Lung microvascular endothelial cell (primary cell): ENCODE results near the gene BTN1A1. TPM values are rescaled to one million over a fixed set of nuclear protein-coding genes. Genes with fewer than 3 reads are reported as not detected.
A peak's percentile ranks its signal among the peaks of the same experiment; 100 is the strongest.
"Not testable (repeated sequence)": the region's sequence is repeated elsewhere in the genome, so short reads cannot be mapped to it uniquely, and the experiment has no call there.

Experiments
- DNase-seq, 2 donors: peaks; one replicate each; pipeline versions ENCODE4 v3.0.0 to v3.0.0-alpha.2; 2010; ENCODE audit warnings: low read depth in 2 of 2
- total RNA-seq: library from RNA; depleted of rRNA; stranded (reverse); fragments of >200 nt; gene quantifications from 2 replicates; pipeline ENCODE4 v1.2.1, GENCODE V29; 2014

The BTN1A1 gene
- total RNA-seq, 1 donor from 2014 or later = not detected

DNA sequence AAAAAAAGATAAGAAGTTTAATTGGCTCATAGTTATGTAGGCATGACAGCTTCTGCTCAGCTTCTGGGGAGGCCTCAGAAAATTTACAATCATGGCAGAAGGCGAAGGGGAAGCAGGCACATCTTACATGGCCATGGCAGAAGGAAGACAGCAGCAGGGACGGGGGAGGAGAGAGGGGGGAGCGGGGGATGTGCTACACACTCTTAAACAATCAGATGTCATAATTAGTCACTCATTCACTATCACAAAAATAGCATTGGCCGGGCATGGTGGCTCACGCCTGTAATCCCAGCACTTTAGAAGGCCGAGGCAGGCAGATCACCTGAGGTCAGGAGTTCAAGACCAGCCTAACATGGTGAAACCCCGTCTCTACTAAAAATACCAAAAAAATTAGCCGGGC, 10.9 kb downstream of the BTN1A1 start:
- DNase-seq = not testable (repeated sequence)

DNA sequence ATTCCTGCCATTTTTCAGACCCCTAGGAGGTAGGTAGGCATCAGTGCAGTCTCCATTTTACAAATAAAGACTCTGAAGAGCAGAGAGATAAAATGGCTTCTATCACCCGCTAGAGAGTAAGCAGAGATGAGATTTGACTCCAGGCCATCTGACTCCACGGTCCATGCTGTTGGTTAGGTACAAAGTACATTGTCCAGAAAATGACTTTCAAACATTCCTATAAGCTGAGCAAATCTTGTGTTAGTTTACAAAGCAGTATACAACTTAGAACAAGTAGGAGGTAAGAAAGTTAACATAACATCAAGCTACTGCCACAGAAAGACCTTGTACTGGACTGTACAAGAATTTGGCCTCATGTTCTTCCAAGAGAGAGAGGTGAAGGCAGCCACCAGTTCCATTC, 14.9 kb downstream of the BTN1A1 start:
- no peak for DNase-seq

DNA sequence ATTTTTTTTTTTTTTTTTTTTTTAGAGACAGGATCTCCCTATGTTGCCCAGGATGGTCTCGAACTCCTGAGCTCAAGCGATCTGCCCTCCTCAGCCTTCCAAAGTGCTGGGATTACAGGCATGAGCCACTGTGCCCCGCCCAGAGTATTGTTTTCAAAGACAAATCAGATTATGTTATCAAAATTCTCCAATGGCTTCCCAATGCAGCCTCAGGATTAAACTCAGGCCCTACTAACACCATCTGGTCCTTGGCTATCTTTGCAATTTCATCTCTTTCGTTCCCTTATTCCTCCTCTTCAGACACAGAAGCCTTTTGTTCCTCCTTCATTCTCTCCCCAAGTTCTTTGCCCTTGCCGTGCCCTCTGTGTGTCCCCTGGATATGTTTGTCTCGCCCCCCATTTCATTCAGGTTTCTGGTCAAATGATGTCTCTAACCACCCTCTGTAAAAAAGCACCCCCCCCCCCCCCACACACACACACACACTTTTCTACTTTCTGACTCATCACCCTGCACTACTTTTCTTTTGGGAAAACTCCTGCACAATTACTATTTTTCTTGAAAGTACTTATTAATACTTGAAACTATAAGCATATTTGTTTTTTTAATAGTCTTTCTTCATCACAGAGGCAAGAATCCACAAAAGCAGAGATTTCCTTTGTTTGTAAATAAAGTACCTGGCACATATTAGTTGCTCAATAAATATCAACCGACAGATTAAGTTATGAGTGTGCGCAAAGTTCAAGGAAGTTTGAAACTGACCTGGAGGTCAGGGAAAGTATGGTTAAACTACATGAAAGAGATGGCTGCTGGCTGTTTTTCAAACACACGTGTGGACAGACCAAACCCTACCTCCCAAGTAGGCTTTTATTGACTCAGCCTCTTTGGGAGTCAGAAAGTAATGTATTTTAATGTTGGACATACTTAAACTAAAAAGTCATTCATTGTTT, 16.7 kb downstream of the BTN1A1 start:
- DNase-seq = no peak

DNA sequence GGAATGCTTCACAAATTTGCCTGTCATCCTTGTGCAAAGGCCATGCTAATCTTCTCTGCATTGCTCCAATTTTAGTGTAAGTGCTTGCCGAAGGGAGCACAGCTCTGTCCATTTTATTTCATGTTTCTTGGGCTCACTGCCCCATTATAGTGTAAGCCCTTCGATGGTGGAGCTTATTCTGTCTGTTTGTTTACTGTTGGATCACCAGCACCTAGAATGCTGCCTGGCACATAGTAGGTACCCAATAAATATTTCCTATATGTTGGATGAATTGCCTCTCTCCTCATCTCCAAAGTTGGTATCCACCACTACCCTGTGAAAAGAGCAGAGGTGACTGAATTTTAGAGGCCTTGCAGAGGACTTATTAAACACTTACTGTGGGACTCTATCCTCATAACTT, 19.3 kb downstream of the BTN1A1 start:
- no peak for DNase-seq

DNA sequence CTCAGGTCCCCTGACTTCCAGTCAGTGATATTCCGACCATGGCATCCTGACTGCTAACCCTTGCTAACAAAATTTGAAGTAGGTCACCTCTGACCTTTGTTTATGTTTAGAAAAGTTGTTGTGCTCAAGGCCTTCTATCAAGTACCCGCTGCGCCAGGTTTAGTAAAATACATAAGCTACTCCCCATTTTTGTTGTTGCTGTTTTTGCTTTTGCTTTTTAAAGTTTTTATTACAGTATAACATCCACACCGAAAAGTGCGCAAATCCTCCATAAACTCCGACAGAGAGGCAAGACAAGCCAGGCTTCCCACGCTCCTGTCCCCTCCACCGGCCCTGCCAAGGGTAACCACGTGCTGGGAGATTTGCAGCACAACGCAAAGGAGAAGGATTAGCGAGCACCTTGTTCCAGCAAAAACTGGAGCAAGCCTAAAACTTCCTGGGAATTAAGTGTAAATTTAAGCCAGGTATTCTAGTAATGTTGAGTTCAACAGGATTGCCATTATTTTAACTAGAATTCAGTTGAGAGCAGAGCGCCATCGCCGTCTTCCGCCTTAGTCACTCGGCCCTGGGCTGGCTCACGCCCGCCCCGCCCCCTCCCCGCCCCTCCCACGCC, 20.2 kb downstream of the BTN1A1 start:
- DNase-seq = no peak

DNA sequence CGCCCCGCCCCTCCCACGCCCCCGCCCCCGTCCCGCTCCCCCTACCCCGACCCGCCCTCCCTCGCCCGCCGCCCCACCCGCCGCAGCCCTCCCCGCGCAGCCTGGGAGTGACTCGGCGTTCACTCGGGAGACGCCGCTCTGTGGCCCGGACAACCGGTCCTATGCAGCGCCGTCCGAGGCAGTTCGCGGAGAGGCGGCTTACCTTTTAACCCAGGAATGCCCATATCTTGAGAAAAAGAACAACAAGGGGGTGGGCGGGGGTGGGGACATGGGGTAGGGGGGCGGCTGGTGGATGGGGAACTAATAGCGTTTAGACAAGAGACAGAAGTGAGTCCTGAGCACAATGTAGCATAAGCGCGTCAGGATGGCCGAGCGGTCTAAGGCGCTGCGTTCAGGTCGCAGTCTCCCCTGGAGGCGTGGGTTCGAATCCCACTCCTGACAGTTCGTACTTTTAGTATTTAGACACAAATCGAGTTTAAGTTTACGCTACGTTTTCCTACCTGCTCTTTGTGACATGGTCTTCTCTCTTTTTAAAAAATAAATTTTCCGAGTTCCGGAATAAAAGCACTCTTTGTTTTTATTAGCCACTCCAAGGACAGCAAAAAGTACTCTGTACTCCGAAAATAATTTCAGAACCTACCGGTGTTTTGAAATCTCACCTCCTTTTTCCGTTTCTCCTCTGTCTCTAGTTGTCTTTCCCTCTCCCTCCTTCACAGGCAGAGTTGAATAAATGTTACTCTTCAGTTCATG, 20.9 kb downstream of the BTN1A1 start:
- peak; percentile 86 to 88 for DNase-seq

DNA sequence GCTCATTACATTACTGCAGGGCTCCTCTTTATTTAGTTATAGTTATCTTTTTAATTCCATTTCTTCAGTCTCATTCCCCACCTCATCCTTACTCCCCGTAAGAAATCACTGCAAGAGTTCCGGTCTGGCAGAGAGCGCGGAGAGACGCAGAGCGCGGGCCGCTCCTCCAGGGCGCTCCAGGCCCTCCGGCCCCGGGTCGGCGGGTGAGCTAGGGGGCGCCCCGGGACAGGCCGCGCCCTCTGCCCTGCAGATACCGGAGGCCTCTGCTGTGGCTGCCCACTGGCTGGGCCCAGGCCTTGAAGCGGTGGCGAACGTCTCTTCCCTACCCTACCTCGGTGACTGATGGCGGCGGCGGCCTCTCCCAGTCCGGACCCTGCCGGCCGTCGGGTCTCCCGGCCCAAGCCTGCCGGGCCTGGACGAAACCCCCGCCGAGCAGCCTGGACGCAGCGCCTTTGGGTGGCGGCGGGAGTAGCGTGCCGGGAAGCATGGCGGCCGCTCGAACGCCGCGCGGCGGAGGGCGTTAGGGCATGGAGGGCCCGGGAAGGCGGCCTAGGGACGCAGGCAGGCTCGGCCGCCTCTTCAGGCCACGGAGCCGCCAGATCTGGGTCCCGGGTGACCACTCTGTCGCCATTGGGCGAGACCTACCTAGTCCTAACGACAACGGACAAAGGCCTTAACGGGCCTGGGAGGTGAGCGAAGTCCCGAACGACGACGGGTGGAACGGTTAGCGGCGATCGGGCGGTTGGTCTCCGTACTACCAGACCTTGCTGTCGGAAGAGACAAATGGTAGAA, 21.7 kb downstream of the BTN1A1 start:
- peak; percentile 56 to 75 for DNase-seq

DNA sequence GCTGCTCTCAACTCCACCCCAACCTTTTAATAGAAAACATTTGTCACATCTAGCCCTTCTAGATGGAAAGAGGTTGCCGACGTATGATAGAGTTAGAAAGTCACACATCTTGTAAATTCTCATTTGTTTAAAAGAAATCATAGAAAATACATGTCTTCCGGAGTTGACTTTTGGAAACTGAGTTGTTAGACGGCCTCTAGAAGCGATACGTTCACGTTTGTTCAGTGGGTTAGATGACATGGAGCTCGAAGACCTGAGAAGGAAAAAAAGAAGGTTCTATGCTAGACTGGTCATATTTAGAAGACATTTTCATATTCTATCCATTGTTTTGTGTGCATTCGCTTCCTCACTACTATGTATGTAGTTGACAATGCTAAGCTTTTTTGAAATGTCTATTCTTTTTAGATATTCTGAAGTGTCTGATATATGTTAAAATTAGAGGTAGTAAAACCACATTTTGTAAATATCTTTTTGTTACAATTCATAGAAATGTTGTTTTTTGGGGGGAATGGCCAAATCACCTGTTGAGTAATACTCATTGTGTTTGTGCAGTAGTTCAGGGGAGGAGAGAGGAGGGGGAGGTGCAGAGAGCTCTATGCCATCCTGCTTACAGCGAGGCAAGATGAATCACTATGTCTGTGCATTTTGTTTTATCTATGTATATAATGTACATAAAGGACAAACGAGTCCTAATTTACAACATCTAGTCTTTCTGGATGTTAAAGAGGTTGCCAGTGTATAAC, 22.6 kb downstream of the BTN1A1 start:
- peak in 1 of 2 donors; percentile 13 for DNase-seq

DNA sequence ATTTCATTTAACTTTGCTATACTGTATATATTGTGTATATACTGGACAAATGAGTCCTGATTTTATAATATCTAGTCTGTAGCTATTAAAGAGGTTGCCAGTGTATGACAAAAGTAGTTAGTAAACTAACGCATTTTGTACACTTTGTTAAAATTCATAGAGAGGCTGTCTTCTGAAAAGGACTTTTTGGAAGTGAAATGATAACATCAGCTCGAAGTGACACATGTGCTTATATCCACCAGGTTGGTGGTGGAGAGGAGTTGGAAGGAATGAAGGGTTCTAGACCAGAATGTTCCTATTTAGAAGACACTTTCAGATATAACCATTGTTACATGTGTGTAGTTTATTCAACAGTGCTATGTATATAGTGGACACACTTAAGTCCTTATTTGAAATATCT, 24.2 kb downstream of the BTN1A1 start:
- DNase-seq = not testable (repeated sequence)

DNA sequence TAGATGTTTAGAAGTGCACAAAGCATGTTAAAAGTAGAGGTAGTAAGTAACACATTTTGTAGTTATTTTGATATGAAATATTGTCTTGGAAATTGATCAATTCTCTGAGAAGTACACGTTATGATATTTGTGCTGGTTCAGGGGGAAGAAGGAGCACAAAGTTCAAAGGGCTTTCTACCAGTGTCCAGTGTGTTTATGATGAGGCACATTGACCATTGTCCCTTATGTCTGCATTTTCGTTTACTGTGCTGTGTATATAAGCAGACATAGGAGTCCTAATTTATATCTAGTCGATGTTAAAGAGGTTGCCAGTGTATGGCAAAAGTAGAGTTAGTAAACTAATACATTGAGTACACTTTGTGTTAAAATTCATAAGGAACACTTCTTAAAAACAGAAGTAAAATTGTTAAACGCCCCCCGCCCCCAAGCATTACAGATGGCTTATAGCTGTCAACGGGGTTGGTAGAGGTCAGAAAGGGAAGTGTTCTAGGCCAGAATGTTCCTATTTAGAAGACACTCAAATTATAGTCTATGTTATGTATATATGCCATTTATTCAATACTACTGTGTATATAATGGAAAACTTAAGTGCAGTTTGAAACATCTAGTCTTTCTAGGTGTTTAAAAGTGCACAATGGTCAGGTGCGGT, 24.7 kb downstream of the BTN1A1 start:
- DNase-seq = no peak

DNA sequence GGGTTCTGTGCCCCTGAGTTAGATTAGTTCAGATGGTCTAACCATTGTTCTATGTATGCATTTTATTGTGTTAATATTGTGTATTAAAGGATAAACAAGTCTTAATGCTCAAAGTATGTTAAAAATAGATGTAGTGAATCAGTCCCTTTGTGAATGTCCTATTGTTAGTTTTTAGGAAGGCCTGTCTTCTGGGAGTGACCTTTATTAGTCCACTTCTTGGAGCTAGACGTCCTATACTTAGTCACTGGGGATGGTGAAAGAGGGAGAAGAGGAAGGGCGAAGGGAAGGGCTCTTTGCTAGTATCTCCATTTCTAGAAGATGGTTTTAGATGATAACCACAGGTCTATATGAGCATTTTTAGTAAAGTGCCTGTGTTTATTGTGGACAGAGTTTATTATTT, 25.7 kb downstream of the BTN1A1 start:
- no peak for DNase-seq

DNA sequence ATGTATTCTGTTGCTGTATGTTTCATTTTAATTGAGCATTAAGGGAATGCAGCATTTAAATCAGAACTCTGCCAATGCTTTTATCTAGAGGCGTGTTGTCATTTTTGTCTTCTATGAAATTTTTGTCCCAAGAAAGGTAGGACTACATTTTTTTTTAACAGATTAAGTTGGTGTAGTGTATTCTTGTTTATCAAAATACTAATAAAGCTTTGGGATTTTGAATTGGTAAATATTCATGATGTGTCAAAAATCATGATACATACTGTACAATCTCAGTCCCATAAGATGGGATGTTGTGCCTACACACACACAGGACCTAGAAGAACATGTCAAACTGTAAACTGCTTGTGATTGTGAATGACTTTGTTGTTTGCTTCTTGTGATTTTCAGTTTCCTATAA, 26.8 kb downstream of the BTN1A1 start:
- DNase-seq = no peak

DNA sequence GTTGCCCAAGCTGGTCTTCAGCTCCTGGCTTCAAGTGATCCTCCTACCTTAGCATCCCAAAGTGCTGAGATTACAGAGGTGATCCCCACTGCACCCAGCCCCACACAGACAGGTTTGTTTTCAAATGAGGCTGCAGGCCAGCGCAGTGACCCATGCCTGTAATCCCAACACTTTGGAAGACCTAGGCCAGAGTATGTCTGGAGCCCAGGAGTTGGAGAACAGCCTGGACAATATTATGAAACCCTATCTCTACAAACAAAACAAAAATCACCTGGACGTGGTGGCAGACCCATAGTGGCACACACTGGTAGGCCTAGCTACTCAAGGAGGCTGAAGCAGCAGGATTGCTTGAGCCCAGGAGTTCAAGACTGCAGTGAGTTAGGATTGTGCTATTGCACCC, 30.1 kb downstream of the BTN1A1 start:
- no peak for DNase-seq

DNA sequence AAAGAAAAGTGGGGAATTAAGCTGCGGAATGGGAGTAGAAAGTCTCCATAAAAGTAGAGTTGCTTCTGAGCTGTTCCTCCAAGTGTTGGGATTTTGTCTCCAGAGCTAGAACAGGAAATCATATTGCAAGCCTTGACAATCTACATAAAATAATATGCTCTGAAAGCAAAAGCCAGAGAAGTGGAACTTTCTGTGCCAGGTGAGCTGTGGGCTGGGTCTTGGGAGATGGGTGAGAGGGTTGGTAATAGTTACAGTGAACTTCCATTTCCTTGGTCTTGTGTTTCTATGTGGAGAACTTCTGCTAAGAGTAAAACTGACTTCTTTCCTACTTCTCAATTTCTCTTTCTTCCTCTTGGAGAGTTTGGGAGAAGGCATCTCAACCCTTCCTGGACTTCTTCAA, 31.8 kb downstream of the BTN1A1 start:
- DNase-seq = no peak

DNA sequence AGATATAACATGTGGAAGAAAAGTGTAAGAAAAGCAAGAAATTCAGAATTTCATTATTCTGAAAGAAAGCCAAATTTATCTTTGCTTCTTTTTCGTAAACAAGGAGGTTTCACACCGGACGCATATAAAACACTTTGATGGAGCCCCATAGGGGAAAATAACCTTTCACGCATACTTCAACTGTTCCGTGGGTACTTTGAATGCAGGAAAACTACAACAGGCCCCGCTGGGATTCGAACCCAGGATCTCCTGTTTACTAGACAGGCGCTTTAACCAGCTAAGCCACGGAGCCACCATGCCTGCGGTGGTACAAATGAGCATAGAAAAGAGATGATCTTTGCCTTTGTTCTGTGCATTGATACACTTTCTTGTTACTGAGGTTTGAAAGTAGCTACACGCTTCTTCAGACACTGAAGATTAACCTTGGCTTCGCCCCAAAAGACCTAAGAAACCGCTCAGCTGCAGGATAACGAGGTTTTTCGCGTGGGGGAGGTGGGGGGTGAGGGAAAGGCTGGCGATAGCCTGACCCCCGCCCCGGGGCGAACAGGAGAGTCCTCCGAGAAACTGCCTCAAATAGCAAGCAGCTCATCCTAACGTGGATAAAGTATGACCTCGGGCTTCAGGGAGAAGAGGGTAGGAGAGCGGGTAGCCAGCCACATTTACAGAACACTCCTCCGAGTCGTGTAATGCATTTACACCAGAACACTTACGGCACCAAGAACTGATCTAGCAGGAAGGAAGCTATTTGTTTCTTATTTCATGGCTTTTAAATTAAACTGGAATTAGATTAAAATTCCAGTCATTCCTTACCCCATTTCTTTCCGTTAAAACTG, 32.8 kb downstream of the BTN1A1 start:
- DNase-seq = peak; percentile 86 to 88

DNA sequence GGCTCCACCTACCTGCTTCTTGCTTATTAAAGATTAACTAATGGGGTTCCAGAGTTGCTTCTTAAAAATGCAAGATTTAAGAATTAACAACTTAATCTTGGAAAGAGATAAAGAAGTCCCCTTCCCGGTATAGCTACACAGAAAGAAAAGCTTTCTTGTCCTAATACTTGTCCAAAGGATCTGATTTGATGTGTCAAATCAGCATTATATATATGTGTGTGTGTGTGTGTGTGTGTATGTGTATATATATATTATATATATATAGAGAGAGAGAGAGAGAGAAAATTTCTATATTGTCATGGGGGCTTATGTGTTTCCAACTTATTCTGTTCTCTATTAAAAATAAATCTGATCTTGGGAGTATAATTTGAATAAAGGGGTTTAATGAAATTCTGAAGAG, 33.4 kb downstream of the BTN1A1 start:
- DNase-seq = no peak

DNA sequence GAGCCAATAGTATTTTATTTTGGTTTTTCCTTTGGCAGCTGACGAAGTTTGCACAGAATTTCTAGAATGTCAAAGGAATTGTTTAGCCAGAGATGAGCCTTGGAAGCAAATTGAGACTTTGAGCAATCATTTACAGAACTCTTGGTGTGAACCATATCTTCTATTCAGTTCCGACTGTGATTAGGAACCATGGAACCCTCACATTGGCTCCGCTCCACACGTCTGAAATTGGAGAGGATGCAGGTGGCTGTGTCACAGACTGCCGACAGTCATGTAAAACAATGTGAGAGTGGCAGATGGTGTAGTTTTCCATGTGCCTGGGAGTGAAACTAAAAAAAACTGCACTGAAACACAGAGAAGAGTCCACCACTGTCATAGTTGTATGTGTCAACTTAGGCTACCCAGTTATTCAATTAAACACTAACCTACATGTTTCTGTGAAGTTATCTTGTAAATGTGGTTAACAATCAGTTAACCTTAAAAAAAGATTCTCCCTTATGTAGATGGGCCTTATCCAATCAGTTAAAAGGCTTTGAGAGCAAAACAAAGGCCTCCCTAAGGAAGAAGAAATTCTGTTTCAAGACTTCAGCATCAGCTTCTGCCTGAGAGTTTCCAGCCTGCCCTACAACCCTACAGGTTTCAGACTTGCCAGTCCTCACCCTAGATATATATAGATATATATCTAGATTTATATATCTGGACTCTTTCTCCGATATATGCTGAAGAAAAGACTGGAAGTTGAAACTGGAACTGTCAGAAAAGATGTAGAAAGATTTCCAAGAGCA, 34.8 kb downstream of the BTN1A1 start:
- DNase-seq = peak; percentile 14 to 89

DNA sequence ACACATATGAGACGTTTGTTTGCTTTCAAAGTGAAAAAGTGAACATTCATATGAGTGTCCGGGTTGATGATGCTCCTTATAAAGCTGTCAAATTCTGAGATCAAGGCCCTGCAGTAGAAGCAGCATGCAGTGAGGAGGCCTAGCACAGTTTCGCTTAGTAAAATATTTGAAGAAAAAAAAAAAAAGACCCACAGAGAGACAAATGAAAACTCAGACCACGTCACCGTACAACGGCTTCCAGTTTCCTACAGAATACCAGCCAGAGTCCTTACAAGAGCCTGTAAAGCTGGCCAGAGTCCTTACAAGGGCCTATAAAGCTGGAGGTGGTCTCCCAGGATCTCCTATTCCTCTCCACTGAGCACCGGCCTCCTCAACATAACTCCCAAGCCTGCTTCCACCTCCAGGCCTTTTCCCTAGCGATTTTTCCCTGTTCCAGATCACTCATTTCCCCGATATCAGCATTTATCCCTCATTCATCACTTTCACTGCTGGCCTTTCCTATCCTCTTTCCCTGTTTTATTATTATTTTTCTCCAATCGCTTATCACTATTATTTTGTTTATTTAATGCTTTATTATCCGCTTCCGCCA, 36.6 kb downstream of the BTN1A1 start:
- DNase-seq = peak; percentile 16 to 64
